ENCODE results near the gene RASSF1.

GRCh38 chr3:50338965-50339364 lies 1.7 kb downstream of the RASSF1 start:
- TF ChIP-seq MAFK (IDR thresholded peaks at IDR 0.05; ENCODE audit: low read depth, low read length) (no peak), CTCF (conservative IDR thresholded peaks at IDR 0.05; ENCODE audit: low read depth, low read length) (no peak), MXI1 (IDR thresholded peaks at IDR 0.05; ENCODE audit: borderline replicate concordance, low read depth, low read length) (no peak), POLR2A (IDR thresholded peaks at IDR 0.05; ENCODE audit: low read depth, low read length) (no peak), RAD21 (IDR thresholded peaks at IDR 0.05; ENCODE audit: low read length) (no peak), RFX5 (IDR thresholded peaks at IDR 0.05; ENCODE audit: low read depth, low read length) (no peak), BHLHE40 (IDR thresholded peaks at IDR 0.05; ENCODE audit: low read depth, low read length) (no peak), USF2 (IDR thresholded peaks at IDR 0.05; ENCODE audit: low read depth, low read length) (no peak)

Measured in IMR-90 (cell line).